Astrocyte (in vitro differentiated cells and primary cell): ENCODE results near the gene CDKAL1. TPM values are rescaled to one million over a fixed set of nuclear protein-coding genes. Genes with fewer than 3 reads are reported as not detected.
A peak's percentile ranks its signal among the peaks of the same experiment; 100 is the strongest.

Experiments used
- DNase-seq: peaks from one replicate; pipeline ENCODE4 v3.0.0-alpha.2; 2010; ENCODE audit warnings: low read depth
- FAIRE-seq: peaks from 2 replicates; lab custom pipeline; 2011; peaks lifted over from hg19 to GRCh38; lab: Jason Lieb, UNC
- H2AFZ ChIP-seq: 2 replicates; pipeline ENCODE4 v1.6.0; 2012; ENCODE audit warnings: low read depth, low read length, inconsistent platforms
- H3K27ac ChIP-seq: 2 replicates; pipeline ENCODE4 v1.5.1; 2011; ENCODE audit warnings: low read depth, low read length, inconsistent platforms
- H3K27me3 ChIP-seq: 2 replicates; pipeline ENCODE4 v1.6.0; 2011; ENCODE audit warnings: low read length, inconsistent platforms; ENCODE audit not compliant: insufficient read depth
- H3K36me3 ChIP-seq: 2 replicates; pipeline ENCODE4 v1.5.1; 2011; ENCODE audit warnings: low read length, inconsistent platforms; ENCODE audit not compliant: insufficient read depth
- H3K4me1 ChIP-seq: 2 replicates; pipeline ENCODE4 v1.5.1; 2011; ENCODE audit warnings: low read length, inconsistent platforms; ENCODE audit not compliant: insufficient read depth
- H3K4me2 ChIP-seq: 2 replicates; pipeline ENCODE4 v1.6.0; 2012; ENCODE audit warnings: low read length, inconsistent platforms
- H3K4me3 ChIP-seq: 2 replicates; pipeline ENCODE4 v1.5.1; 2011; ENCODE audit warnings: low read depth, mild to moderate bottlenecking, low read length, inconsistent platforms; ENCODE audit not compliant: insufficient read depth
- H3K79me2 ChIP-seq: 2 replicates; pipeline ENCODE4 v1.6.0; 2012; ENCODE audit warnings: mild to moderate bottlenecking, low read length, inconsistent platforms; ENCODE audit not compliant: insufficient read depth
- H3K9ac ChIP-seq: 2 replicates; pipeline ENCODE4 v1.6.0; 2012; ENCODE audit warnings: mild to moderate bottlenecking, low read length, inconsistent platforms
- H3K9me3 ChIP-seq: 2 replicates; pipeline ENCODE4 v1.5.1; 2012; ENCODE audit warnings: low read depth, mild to moderate bottlenecking, low read length, inconsistent platforms; ENCODE audit not compliant: insufficient read depth
- H4K20me1 ChIP-seq: 2 replicates; pipeline ENCODE4 v1.6.0; 2012; ENCODE audit warnings: low read length, inconsistent platforms; ENCODE audit not compliant: insufficient read depth
- H3K27ac Mint-ChIP-seq: one replicate; pipeline ENCODE4 v1.8.0; 2021; ENCODE audit warnings: mild to moderate bottlenecking, mixed read lengths; ENCODE audit not compliant: unreplicated experiment
- H3K27me3 Mint-ChIP-seq: one replicate; pipeline ENCODE4 v1.8.0; 2021; ENCODE audit warnings: low read depth, mixed read lengths; ENCODE audit not compliant: unreplicated experiment
- H3K36me3 Mint-ChIP-seq: one replicate; pipeline ENCODE4 v1.8.0; 2021; ENCODE audit warnings: low read depth, mixed read lengths; ENCODE audit not compliant: unreplicated experiment
- H3K4me1 Mint-ChIP-seq: one replicate; pipeline ENCODE4 v1.8.0; 2021; ENCODE audit warnings: low read depth, mixed read lengths; ENCODE audit not compliant: unreplicated experiment
- H3K4me3 Mint-ChIP-seq: one replicate; pipeline ENCODE4 v1.8.0; 2021; ENCODE audit warnings: mild to moderate bottlenecking, moderate library complexity, mixed read lengths; ENCODE audit not compliant: unreplicated experiment
- H3K9me3 Mint-ChIP-seq: one replicate; pipeline ENCODE4 v1.8.0; 2021; ENCODE audit warnings: mild to moderate bottlenecking, mixed read lengths; ENCODE audit not compliant: unreplicated experiment
- EZH2 ChIP-seq: IDR thresholded peaks from 2 replicates; pipeline ENCODE4 v1.6.1; 2012; ENCODE audit warnings: mild to moderate bottlenecking, low read length, inconsistent platforms; ENCODE audit not compliant: insufficient read depth
- total RNA-seq: library from RNA; stranded (reverse); gene quantifications from 2 replicates; pipeline ENCODE4 v1.2.1, GENCODE V29; 2021
- TF ChIP-seq, protein P1 (sequence below): IDR thresholded peaks from 2 replicates; pipeline ENCODE4 v1.5.1; 2011; ENCODE audit warnings: low read depth, mild to moderate bottlenecking, inconsistent platforms, low read length, moderate library complexity; ENCODE audit not compliant: insufficient read depth

The CDKAL1 gene
- total RNA-seq, 1 donor from 2014 or later = 13.7 TPM

DNA sequence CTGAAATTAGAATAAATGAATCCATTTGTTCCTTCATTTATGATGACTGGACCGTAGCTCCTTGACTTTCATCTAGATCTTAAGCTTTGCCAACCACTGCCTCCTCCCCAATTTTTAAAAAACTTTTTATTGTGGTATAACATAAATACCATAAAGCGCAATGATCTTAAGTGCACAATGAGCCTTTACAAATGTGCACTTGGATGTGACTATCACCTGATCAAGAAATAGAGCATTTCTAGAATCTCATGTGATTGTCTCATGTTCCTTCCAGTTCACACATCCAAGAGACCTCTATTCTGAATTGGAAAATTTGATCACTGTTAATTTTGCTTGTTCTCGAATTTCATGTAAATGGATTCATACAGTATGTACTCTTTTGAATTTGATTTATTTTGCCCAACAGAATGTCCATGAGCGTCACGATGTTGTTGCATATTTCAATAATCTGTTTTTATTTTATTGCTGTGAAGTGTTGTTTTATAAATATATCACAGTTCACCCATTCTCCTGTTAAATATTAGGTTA is 442.2 kb downstream of the CDKAL1 start:
- H3K4me3 ChIP-seq = no peak overlapping the region

DNA sequence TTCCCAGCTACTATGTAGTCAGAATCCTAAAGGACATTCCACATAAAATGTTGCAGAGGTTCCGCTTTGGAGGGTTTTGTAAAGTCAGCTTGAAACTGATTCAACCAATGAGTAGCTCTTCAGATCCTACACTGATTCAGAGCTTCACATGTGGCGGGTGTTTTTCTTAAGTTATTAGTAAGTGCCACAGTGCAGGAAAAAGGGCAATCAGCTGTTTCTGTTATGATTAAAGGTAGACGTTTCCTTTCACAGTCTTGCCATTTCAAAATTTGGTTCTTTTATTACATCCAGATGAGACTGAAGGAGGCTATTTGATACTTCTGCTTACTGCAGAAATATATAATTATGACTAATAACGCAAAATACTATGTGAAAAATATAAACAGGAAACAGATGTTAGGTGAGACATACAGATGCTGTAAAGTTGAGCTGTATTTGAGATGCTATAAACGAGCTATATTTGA is 443.9 kb downstream of the CDKAL1 start:
- TF ChIP-seq EZH2 = no peak
- TF ChIP-seq, protein P1, sequence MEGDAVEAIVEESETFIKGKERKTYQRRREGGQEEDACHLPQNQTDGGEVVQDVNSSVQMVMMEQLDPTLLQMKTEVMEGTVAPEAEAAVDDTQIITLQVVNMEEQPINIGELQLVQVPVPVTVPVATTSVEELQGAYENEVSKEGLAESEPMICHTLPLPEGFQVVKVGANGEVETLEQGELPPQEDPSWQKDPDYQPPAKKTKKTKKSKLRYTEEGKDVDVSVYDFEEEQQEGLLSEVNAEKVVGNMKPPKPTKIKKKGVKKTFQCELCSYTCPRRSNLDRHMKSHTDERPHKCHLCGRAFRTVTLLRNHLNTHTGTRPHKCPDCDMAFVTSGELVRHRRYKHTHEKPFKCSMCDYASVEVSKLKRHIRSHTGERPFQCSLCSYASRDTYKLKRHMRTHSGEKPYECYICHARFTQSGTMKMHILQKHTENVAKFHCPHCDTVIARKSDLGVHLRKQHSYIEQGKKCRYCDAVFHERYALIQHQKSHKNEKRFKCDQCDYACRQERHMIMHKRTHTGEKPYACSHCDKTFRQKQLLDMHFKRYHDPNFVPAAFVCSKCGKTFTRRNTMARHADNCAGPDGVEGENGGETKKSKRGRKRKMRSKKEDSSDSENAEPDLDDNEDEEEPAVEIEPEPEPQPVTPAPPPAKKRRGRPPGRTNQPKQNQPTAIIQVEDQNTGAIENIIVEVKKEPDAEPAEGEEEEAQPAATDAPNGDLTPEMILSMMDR = no peak
- H3K79me2 ChIP-seq = no peaks in the 10 kb centered on the region
- H3K4me3 Mint-ChIP-seq = no peak overlapping the region
- no peak overlapping the region for H3K27ac Mint-ChIP-seq
- no peaks in the 10 kb centered on the region for H3K36me3 ChIP-seq
- no peaks in the 10 kb centered on the region for H3K27me3 Mint-ChIP-seq
- DNase-seq = peak; percentile 63
- H2AFZ ChIP-seq = no peak overlapping the region
- no peaks in the 10 kb centered on the region for H3K27me3 ChIP-seq
- H3K4me3 ChIP-seq = no peak overlapping the region
- no peaks in the 10 kb centered on the region for H3K4me1 Mint-ChIP-seq
- no peaks in the 10 kb centered on the region for H4K20me1 ChIP-seq
- no peak overlapping the region for H3K9ac ChIP-seq
- no peak for FAIRE-seq
- no peaks in the 10 kb centered on the region for H3K9me3 ChIP-seq
- H3K36me3 Mint-ChIP-seq = no peaks in the 10 kb centered on the region
- no peaks in the 10 kb centered on the region for H3K4me1 ChIP-seq
- peak overlapping the region; percentile 20 for H3K4me2 ChIP-seq
- no peaks in the 10 kb centered on the region for H3K9me3 Mint-ChIP-seq
- no peak overlapping the region for H3K27ac ChIP-seq

More for the DNA sequence above, 442.2 kb downstream of the CDKAL1 start:
- no peaks in the 10 kb centered on the region for H3K4me1 ChIP-seq
- H3K79me2 ChIP-seq = no peaks in the 10 kb centered on the region
- H3K27me3 ChIP-seq = no peaks in the 10 kb centered on the region
- FAIRE-seq (no peak), DNase-seq (no peak)
- H3K9me3 ChIP-seq = no peaks in the 10 kb centered on the region
- H3K4me1 Mint-ChIP-seq = no peaks in the 10 kb centered on the region
- H3K9me3 Mint-ChIP-seq = no peaks in the 10 kb centered on the region
- H3K27ac ChIP-seq = no peak overlapping the region
- H2AFZ ChIP-seq = no peak overlapping the region
- no peak overlapping the region for H3K9ac ChIP-seq
- no peaks in the 10 kb centered on the region for H4K20me1 ChIP-seq
- H3K27me3 Mint-ChIP-seq = no peaks in the 10 kb centered on the region
- H3K4me2 ChIP-seq = no peak overlapping the region
- no peaks in the 10 kb centered on the region for H3K36me3 ChIP-seq
- no peak for TF ChIP-seq EZH2
- TF ChIP-seq, protein P1 = no peak
- H3K36me3 Mint-ChIP-seq = no peaks in the 10 kb centered on the region
- H3K4me3 Mint-ChIP-seq = no peak overlapping the region
- no peak overlapping the region for H3K27ac Mint-ChIP-seq

DNA sequence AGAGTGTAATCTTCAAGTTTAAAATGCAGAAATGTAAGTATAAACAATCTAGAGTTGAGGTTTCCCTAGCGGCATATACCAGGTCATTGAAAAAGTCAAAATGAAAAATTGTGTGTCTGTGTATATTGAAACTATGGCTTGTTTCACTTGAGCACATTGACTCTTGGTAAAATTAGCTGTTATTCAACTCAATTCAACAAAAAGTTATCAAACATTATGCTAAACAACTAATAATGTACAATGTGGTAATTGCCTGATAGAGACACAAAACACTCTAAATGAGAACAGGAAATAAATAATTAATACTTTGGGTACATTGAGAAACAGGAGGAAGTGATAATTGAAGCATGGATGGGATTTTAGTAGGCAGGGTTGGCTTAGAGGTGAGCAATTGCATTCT is 444.8 kb downstream of the CDKAL1 start:
- H3K27ac Mint-ChIP-seq = no peak overlapping the region

More for the DNA sequence above, 444.8 kb downstream of the CDKAL1 start:
- TF ChIP-seq EZH2 = no peak
- TF ChIP-seq, protein P1 = no peak
- H3K9ac ChIP-seq = no peak overlapping the region
- H3K4me3 Mint-ChIP-seq = no peak overlapping the region
- H3K27me3 Mint-ChIP-seq = no peaks in the 10 kb centered on the region
- H3K4me1 ChIP-seq = no peaks in the 10 kb centered on the region
- no peaks in the 10 kb centered on the region for H3K36me3 Mint-ChIP-seq
- H3K4me3 ChIP-seq = no peak overlapping the region
- no peaks in the 10 kb centered on the region for H3K27me3 ChIP-seq
- no peak overlapping the region for H2AFZ ChIP-seq
- no peaks in the 10 kb centered on the region for H3K36me3 ChIP-seq
- H4K20me1 ChIP-seq = no peaks in the 10 kb centered on the region
- no peak overlapping the region for H3K27ac ChIP-seq
- no peak for DNase-seq
- H3K4me2 ChIP-seq = no peak overlapping the region
- H3K9me3 Mint-ChIP-seq = no peaks in the 10 kb centered on the region
- no peaks in the 10 kb centered on the region for H3K79me2 ChIP-seq
- peaks cover 3% of the 10 kb centered on the region for H3K9me3 ChIP-seq
- no peaks in the 10 kb centered on the region for H3K4me1 Mint-ChIP-seq
- FAIRE-seq = peak; percentile 23
